ENCODE results near the gene MAD1L1.
"Not testable (repeated sequence)": the region's sequence is repeated elsewhere in the genome, so short reads cannot be mapped to it uniquely, and the experiment has no call there.

GRCh38 chr7:1831471-1831870 is 401.3 kb downstream of the MAD1L1 start:
- TF ChIP-seq CTCF (IDR thresholded peaks at IDR 0.05; ENCODE audit: insufficient read depth, low read depth, low read length); EZH2 (IDR thresholded peaks at IDR 0.05; ENCODE audit: insufficient read depth, low read length): not testable (repeated sequence)
